ENCODE measurements around the gene FARSA. TPM values are rescaled to one million over a fixed set of nuclear protein-coding genes. Genes with fewer than 3 reads are reported as not detected.
A peak's percentile ranks its signal among the peaks of the same experiment; 100 is the strongest.
"Not testable (repeated sequence)": the region's sequence is repeated elsewhere in the genome, so short reads cannot be mapped to it uniquely, and the experiment has no call there.

FARSA gene
- total RNA-seq, 1 donor from 2014 or later, result 165 TPM

DNA sequence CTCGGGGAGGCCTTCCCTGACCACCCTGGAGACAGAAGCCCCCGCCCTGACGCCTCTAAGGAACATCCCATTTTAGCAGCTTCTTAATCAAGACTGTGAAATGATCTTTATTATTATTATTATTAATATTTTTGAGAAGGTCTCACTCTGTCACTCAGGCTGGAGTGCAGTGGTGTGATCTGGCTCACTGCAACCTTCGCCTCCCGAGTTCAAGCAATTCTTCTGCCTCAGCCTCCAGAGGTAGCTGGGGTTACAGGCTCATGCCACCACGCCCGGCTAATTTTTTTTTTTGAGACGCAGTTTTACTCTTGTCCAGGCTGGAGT, 32.3 kb upstream of the FARSA start:
- no peaks in the 10 kb centered on the region for H3K9me3 Mint-ChIP-seq
- no peak for DNase-seq (ENCODE audit: low spot score)
- H3K27ac Mint-ChIP-seq, result no peak overlapping the region

DNA sequence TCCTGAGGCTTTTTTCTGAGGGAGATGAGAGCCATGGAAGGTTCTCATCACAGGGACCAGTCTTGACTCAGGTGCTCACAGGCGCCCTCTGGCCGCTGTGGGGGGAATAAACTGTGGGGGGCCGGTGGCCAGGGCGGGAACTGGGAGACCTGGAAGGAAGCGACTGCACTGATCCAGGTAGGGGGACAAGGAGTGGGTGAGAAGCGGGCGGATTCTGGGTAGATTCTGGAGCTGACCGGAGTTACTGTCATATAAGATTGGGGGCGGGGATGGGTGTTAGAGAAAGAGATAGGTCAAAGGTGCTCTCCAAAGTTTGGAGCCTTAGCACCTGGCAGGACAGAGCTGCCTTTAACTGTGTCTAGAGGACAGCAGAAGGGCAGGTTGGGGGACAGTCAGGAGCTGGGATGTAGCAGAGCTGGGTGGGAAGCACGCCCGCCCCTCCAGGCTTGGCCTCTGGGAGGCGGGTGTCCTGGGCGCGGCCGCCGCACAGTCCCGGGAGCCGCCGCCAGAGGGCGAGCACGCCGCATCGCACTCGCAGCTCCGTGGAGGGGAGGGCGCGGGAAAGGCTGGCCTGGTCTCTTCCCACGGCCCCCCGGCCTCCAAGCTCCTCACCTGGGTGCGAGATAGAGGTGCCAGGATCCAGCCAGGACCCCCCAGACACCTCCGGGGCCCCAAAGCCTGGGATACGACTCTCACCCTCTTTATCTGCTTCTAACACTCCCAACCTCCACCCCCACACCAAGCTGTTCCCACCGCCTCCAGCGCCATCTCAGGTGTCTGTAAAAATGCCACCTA, 31.7 kb upstream of the FARSA start:
- peak; percentile 75 for DNase-seq (ENCODE audit: low spot score)
- Mint-ChIP-seq H3K27me3 (ENCODE audit: low read depth) (peaks cover 3% of the 10 kb centered on the region), H3K4me3 (ENCODE audit: low read depth) (peak overlapping the region; percentile 84), H3K36me3 (ENCODE audit: low read depth) (no peaks in the 10 kb centered on the region), H3K4me1 (ENCODE audit: low read depth) (peaks cover 8% of the 10 kb centered on the region), H3K9me3 (no peaks in the 10 kb centered on the region), H3K27ac (peak overlapping the region; percentile 81)
- intact Hi-C loops (cut with micrococcal nuclease), result loop anchor here (1.0 kb wide), 1 partner anchor 80 kb away; no protein-coding TSS in a partner anchor

More for the DNA sequence above, 32.3 kb upstream of the FARSA start:
- H3K27me3 Mint-ChIP-seq (ENCODE audit: low read depth), result peaks cover 2% of the 10 kb centered on the region
- intact Hi-C loops (cut with micrococcal nuclease), result loop anchor here (1.0 kb wide), 1 partner anchor 80 kb away; no protein-coding TSS in a partner anchor
- no peaks in the 10 kb centered on the region for H3K36me3 Mint-ChIP-seq (ENCODE audit: low read depth)
- H3K4me3 Mint-ChIP-seq (ENCODE audit: low read depth), result peak overlapping the region; percentile 51
- peaks cover 8% of the 10 kb centered on the region for H3K4me1 Mint-ChIP-seq (ENCODE audit: low read depth)

DNA sequence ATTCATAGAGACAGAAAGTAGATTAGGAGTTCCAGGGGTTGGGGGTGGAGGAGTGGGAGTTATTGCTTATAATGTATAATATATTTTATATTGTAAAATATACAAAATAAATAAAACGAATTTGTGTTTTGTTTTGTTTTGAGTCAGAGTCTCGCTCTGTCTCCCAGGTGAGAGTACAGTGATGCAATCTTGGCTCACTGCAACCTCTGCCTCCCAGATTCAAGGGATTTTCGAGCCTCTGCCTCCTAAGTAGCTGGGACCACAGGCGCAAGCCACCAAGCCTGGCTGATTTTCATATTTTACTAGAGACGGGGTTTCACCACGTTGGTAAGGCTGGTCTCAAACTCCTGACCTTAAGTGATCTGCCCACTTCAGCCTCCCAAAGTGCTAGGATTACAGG, 26.0 kb upstream of the FARSA start:
- H3K4me1 Mint-ChIP-seq (ENCODE audit: low read depth), result peaks cover 18% of the 10 kb centered on the region
- intact Hi-C loops (cut with micrococcal nuclease), result no loop called here

DNA sequence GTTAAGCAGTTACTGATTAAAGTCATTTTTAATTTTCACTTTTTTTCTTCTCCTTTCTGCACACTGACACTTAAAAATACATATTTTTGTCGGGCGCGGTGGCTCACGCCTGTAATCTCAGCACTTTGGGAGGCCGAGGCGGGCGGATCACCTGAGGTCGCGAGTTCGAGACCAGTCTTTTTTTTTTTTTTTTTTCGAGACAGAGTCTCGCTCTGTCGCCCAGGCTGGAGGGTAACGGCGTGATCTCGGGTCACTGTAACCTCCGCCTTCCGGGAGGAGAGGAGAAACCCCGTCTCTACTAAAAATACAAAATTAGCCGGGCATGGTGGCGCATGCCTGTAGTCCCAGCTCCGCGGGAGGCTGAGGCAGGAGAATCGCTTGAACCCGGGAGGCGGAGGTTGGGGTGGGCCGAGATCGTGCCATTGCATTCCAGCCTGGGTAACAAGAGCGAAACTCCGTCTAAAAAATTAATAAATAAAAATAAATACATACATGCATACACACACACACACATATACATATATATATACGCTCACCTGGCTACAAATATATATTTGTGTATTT, 24.0 kb upstream of the FARSA start:
- peak overlapping the region; percentile 93 for H3K4me3 Mint-ChIP-seq (ENCODE audit: low read depth)
- H3K27me3 Mint-ChIP-seq (ENCODE audit: low read depth), result not testable (repeated sequence)

More for the DNA sequence above, 26.0 kb upstream of the FARSA start:
- DNase-seq (ENCODE audit: low spot score), result no peak
- no peak overlapping the region for H3K4me3 Mint-ChIP-seq (ENCODE audit: low read depth)
- no peaks in the 10 kb centered on the region for H3K9me3 Mint-ChIP-seq
- H3K27me3 Mint-ChIP-seq (ENCODE audit: low read depth), result peaks cover 4% of the 10 kb centered on the region
- peaks cover 19% of the 10 kb centered on the region for H3K36me3 Mint-ChIP-seq (ENCODE audit: low read depth)
- no peak overlapping the region for H3K27ac Mint-ChIP-seq

DNA sequence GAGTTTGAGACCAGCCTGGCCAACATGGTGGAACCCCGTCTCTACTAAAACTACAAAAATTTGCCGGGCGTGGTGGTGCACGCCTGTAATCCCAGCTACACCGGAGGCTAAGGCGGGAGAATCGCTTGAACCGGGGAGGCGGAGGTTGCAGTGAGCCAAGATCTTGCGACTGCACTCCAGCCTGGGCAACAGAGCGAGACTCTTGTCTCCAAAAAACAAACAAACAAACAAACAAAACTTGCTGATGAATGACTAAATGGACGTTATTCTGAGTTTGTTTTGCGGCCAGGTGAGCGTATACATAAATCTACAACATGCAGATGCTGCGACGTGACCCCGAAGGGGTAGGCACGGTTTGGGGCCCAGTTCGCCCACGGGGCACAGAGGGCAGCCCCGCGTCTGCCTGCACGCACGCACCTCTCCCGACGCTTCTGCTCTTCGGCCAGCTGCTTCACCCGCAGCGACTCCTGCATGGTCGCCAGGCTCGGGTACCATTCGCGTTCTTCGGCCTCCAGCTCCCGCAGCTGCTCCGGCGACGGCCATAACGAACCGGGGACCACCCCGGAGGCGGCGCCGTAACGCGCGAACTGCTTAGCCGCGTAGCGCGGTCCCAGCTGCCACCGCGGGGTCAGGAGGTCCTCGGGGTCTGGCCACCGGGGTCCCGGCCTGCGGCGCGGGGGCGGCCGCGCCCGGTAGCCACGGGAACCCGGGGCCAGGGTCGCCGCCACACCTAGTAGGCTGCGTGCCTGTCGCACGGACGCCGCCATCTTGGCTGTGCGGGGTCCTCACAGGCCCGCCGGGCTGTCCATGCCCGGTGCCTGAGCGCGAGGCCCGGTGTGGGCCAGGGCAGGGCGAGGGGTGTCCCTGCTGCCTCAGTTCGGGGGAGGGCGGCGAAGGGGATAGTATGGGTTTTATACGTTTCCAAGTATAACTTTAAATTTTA, 23.2 kb upstream of the FARSA start, which contains the start of gene GADD45GIP1:
Gene GADD45GIP1, minus strand, starts transcription at position 778 of the 943 bp plus-strand sequence. Its CDS starts 11 bp downstream, at position 767.
- intact Hi-C loops (cut with micrococcal nuclease), result loop anchor here (1.0 kb wide), 1 partner anchor 11 kb away; the partner anchor contains the start of gene RAD23A
- Mint-ChIP-seq H3K4me1 (ENCODE audit: low read depth) (peaks cover 22% of the 10 kb centered on the region), H3K36me3 (ENCODE audit: low read depth) (peaks cover 43% of the 10 kb centered on the region), H3K27me3 (ENCODE audit: low read depth) (peaks cover 2% of the 10 kb centered on the region), H3K27ac (peak within 1 kb of the TSS; percentile 96), H3K9me3 (no peaks in the 10 kb centered on the region), H3K4me3 (ENCODE audit: low read depth) (peak within 1 kb of the TSS; percentile 93)
- peak; percentile 79 for DNase-seq (ENCODE audit: low spot score)

More for the DNA sequence above, 24.0 kb upstream of the FARSA start:
- DNase-seq (ENCODE audit: low spot score); H3K9me3 Mint-ChIP-seq; intact Hi-C loops (cut with micrococcal nuclease): not testable (repeated sequence)
- peak overlapping the region; percentile 96 for H3K27ac Mint-ChIP-seq
- peaks cover 22% of the 10 kb centered on the region for H3K4me1 Mint-ChIP-seq (ENCODE audit: low read depth)
- H3K36me3 Mint-ChIP-seq (ENCODE audit: low read depth), result peaks cover 38% of the 10 kb centered on the region

DNA sequence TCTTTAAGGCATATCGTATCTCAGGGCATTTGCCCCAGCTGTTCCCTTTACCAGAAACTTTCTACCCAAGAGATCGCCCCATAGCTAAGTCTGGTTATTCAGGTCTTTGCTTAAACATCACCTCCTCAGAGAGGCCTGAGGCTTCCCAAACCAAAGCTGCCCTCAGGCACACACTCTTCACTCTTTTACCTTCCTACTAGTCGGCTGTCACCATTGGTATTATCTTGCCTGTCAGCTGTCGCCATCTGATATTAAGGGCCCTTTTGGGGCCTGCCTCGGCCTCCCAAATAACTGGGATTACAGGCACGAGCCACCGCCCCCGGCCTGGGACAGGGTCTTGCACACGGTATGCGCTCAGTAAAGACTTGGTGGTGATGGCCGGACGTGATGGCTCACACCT, 22.5 kb upstream of the FARSA start:
- H3K9me3 Mint-ChIP-seq, result no peaks in the 10 kb centered on the region
- H3K4me1 Mint-ChIP-seq (ENCODE audit: low read depth), result peaks cover 23% of the 10 kb centered on the region
- peak overlapping the region; percentile 46 for H3K27ac Mint-ChIP-seq
- intact Hi-C loops (cut with micrococcal nuclease), result loop anchor here (1.0 kb wide), 1 partner anchor 11 kb away; the partner anchor contains the start of gene RAD23A
- peaks cover 2% of the 10 kb centered on the region for H3K27me3 Mint-ChIP-seq (ENCODE audit: low read depth)
- H3K36me3 Mint-ChIP-seq (ENCODE audit: low read depth), result peaks cover 50% of the 10 kb centered on the region
- H3K4me3 Mint-ChIP-seq (ENCODE audit: low read depth), result peak overlapping the region; percentile 93
- no peak for DNase-seq (ENCODE audit: low spot score)

DNA sequence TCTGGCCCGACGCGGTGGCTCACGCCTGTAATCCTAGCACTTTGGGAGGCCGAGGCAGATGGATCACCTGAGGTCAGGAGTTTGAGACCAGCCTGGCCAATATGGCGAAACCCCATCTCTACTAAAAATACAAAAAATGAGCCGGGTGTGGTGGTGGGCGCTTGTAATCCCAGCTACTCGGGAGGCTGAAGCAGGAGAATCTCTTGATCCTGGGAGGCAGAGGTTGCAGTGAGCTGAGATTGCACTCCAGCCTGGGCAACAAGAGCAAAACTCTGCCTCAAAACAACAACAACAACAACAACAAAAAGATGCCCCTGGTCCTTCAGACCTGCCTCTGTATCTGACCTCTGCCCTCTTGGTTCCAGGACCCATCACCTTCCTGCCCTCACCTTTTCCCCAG, 22.1 kb upstream of the FARSA start:
- peak overlapping the region; percentile 93 for H3K4me3 Mint-ChIP-seq (ENCODE audit: low read depth)
- intact Hi-C loops (cut with micrococcal nuclease); H3K9me3 Mint-ChIP-seq; DNase-seq (ENCODE audit: low spot score); H3K27me3 Mint-ChIP-seq (ENCODE audit: low read depth): not testable (repeated sequence)
- H3K4me1 Mint-ChIP-seq (ENCODE audit: low read depth), result peaks cover 23% of the 10 kb centered on the region
- peak overlapping the region; percentile 46 for H3K27ac Mint-ChIP-seq
- peaks cover 55% of the 10 kb centered on the region for H3K36me3 Mint-ChIP-seq (ENCODE audit: low read depth)

DNA sequence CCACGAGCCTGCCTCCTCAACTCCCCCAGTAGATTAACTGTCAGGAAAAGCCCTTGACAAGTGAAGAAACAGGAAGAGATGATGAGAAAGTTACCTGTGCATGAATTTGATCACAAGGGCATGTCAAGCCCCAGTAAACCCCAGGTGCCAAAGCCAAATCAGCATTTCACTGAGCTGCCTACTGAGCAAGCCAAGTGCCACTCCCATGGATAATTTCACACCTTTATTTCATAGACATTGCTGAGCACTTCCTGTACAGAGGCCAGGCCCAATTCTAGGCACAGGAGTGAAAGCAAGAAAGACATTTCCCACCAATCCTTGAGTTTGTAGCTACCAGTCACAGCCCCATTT, 21.1 kb upstream of the FARSA start:
- no peaks in the 10 kb centered on the region for H3K9me3 Mint-ChIP-seq
- H3K4me1 Mint-ChIP-seq (ENCODE audit: low read depth), result peaks cover 22% of the 10 kb centered on the region
- intact Hi-C loops (cut with micrococcal nuclease), result no loop called here
- H3K27ac Mint-ChIP-seq, result peak overlapping the region; percentile 57
- H3K36me3 Mint-ChIP-seq (ENCODE audit: low read depth), result peaks cover 64% of the 10 kb centered on the region
- DNase-seq (ENCODE audit: low spot score), result no peak
- H3K27me3 Mint-ChIP-seq (ENCODE audit: low read depth), result no peaks in the 10 kb centered on the region
- no peak overlapping the region for H3K4me3 Mint-ChIP-seq (ENCODE audit: low read depth)

DNA sequence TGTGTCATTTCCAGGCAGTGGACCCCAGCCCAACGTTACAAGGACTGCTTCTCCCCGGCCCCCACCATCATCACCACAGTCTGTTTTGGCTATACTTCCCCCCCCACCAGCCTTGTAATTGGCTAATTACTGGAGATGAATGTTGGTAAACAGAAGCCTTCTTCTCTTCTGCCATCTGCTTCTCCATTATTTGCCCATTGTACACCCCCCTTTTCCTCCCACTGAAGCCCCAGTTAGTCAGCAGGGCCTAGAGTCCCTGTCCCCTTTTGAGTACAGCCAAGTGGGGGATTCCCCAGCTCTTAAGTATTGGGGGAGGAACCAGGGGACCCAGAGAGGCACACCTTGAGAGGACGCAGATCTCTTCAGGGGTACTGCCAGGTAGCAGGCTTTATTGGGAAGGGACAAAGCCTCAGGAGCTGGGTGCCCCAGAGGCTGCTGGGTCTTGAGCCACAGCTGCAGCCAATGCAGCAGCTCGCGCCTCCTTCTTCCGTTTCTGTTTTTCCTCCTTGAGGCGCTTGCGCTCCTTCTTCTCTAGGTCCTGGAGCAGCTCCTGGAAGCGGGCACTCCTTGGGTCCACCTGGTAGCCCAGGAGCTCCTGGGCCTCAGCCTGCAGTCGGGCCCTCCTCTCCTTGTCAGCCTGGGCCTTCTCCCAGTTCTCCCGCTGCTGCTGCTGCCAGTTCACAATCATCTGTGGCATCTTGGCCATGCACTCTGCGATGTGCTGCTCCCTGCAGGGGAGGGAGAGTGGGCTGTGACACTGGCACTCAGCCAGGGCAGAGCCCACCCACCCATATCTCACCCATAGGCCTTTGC, 20.5 kb upstream of the FARSA start:
- H3K27ac Mint-ChIP-seq, result peak overlapping the region; percentile 57
- no peaks in the 10 kb centered on the region for H3K9me3 Mint-ChIP-seq
- peaks cover 70% of the 10 kb centered on the region for H3K36me3 Mint-ChIP-seq (ENCODE audit: low read depth)
- intact Hi-C loops (cut with micrococcal nuclease), result no loop called here
- no peak for DNase-seq (ENCODE audit: low spot score)
- H3K4me3 Mint-ChIP-seq (ENCODE audit: low read depth), result no peak overlapping the region
- H3K27me3 Mint-ChIP-seq (ENCODE audit: low read depth), result no peaks in the 10 kb centered on the region
- H3K4me1 Mint-ChIP-seq (ENCODE audit: low read depth), result peaks cover 22% of the 10 kb centered on the region

DNA sequence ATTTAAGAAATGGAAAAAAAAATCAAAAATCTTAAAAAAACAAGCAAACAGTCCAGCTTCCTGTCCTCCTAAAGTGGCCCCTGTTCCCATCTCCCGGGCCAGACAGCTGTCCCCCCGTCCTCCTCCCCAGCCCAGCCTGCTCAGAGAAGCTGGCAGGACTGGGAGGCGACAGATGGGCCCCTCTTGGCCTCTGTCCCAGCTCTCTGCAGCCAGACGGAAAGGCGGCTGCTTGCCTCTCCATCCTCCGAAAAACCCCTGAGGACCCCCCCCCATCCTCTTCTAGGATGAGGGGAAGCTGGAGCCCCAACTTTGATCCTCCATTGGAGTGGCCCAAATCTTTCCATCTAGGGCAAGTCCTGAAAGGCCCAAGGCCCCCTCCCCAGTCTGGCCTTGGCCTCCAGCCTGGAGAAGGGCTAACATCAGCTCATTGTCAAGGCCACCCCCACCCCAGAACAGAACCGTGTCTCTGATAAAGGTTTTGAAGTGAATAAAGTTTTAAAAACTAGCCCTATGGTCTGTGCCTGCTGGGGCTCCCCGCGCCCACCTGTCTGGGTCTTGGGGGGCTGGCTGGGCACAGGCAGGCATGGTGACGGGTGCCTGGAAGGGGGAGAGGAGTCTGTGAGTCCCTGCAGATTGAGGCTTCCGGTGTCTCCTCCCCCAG, 19.8 kb upstream of the FARSA start:
- Mint-ChIP-seq H3K27ac (no peak overlapping the region), H3K4me1 (ENCODE audit: low read depth) (peaks cover 22% of the 10 kb centered on the region), H3K4me3 (ENCODE audit: low read depth) (no peak overlapping the region), H3K36me3 (ENCODE audit: low read depth) (peaks cover 78% of the 10 kb centered on the region), H3K9me3 (no peaks in the 10 kb centered on the region), H3K27me3 (ENCODE audit: low read depth) (no peaks in the 10 kb centered on the region)
- DNase-seq (ENCODE audit: low spot score), result no peak
- intact Hi-C loops (cut with micrococcal nuclease), result no loop called here

DNA sequence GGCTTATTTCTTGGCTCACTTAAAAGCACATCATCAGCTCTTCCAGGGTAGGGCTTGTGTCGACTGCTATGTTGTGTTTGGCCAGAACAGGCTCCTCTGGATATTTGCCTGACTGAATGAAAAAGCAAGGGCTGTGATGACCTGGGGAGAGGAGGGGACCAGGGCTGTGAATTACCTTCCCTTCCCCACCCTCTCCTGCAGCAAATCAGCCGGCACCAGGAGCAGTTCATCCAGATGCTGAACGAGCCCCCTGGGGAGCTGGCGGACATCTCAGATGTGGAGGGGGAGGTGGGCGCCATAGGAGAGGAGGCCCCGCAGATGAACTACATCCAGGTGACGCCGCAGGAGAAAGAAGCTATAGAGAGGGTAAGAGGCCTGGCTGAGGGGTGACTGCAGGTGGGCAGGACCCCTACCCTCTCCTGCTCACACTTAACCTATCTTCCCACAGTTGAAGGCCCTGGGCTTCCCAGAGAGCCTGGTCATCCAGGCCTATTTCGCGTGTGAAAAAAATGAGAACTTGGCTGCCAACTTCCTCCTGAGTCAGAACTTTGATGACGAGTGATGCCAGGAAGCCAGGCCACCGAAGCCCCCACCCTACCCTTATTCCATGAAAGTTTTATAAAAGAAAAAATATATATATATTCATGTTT, 19.1 kb upstream of the FARSA start:
- Mint-ChIP-seq H3K4me3 (ENCODE audit: low read depth) (no peak overlapping the region), H3K27me3 (ENCODE audit: low read depth) (no peaks in the 10 kb centered on the region), H3K36me3 (ENCODE audit: low read depth) (peaks cover 84% of the 10 kb centered on the region)

More for the DNA sequence above, 19.1 kb upstream of the FARSA start:
- H3K27ac Mint-ChIP-seq, result no peak overlapping the region
- H3K4me1 Mint-ChIP-seq (ENCODE audit: low read depth), result peaks cover 22% of the 10 kb centered on the region
- DNase-seq (ENCODE audit: low spot score), result no peak
- intact Hi-C loops (cut with micrococcal nuclease), result no loop called here
- no peaks in the 10 kb centered on the region for H3K9me3 Mint-ChIP-seq
